ENCODE data around the gene KXD1. TPM values are rescaled to one million over a fixed set of nuclear protein-coding genes. Genes with fewer than 3 reads are reported as not detected.
"Not testable (repeated sequence)": the region's sequence is repeated elsewhere in the genome, so short reads cannot be mapped to it uniquely, and the experiment has no call there.

The KXD1 gene
- total RNA-seq, 4 donors from 2014 or later = 72.4 to 107 (median 89.4) TPM

DNA sequence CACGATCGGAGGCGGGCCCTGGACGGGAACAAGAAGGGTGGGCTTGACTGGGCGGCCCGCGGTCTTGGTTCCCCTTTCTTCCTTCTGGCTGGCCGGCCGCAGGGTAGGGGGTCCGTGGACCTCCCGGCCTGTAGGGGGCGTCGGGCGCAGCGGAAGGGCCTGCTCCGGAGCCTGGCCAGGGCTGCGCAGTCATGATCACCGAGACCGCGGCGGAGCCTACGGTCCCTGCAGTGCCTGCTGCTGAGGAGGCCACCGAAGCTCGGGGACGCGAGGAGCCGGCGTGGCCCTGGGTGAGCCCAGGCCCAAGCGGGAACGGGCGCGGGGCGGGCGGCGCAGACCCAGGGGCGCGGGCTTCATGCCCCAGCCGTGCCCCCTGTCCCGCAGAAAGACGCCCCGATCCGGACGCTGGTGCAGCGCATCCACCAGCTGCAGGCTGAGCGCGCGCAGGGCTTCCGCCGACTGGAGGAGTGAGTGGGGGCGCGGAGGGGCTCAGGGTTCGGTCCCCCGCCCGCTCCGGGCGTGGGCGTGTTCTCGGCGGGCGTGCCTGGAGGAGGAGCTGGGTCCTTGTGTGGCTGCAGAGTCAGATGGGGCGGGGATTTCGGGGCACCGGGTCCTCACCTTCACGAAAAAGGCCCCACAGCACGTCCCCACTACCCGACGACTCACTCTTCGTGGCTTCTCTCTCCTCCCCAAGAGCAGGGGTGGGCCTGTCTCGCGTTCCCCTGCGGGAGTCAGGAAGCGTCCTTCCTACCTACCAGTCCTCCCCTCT, 31.1 kb downstream of the KXD1 start, which contains the start of gene REX1BD:
Gene REX1BD, plus strand, starts transcription at position 188 of the 769 bp plus-strand sequence. Its CDS starts 4 bp downstream, at position 192.
- Histone ChIP-seq H3K4me1 (peaks cover 41% of the 10 kb centered on the region), H3K9me3 (no peaks in the 10 kb centered on the region), H3K27me3 (no peaks in the 10 kb centered on the region), H3K4me3 (peak within 1 kb of the TSS; percentile 87), H3K36me3 (peaks cover 11% of the 10 kb centered on the region), H3K27ac (peak within 1 kb of the TSS; percentile 80)
- 0% methylated on average over 19 of the region's 72 CpGs for WGBS
- peak; percentile 92 to 94 for DNase-seq (ENCODE audit: low spot score in 2 of 2)
- TF ChIP-seq POLR2AphosphoS5 (IDR thresholded peaks at IDR 0.05) = peak in 2 of 3 donors; percentile 16 to 62
- no peak for TF ChIP-seq EP300 (IDR thresholded peaks at IDR 0.05)
- TF ChIP-seq POLR2A (IDR thresholded peaks at IDR 0.05) = no peak
- TF ChIP-seq CTCF (IDR thresholded peaks at IDR 0.05) = peak; percentile 49 to 79

DNA sequence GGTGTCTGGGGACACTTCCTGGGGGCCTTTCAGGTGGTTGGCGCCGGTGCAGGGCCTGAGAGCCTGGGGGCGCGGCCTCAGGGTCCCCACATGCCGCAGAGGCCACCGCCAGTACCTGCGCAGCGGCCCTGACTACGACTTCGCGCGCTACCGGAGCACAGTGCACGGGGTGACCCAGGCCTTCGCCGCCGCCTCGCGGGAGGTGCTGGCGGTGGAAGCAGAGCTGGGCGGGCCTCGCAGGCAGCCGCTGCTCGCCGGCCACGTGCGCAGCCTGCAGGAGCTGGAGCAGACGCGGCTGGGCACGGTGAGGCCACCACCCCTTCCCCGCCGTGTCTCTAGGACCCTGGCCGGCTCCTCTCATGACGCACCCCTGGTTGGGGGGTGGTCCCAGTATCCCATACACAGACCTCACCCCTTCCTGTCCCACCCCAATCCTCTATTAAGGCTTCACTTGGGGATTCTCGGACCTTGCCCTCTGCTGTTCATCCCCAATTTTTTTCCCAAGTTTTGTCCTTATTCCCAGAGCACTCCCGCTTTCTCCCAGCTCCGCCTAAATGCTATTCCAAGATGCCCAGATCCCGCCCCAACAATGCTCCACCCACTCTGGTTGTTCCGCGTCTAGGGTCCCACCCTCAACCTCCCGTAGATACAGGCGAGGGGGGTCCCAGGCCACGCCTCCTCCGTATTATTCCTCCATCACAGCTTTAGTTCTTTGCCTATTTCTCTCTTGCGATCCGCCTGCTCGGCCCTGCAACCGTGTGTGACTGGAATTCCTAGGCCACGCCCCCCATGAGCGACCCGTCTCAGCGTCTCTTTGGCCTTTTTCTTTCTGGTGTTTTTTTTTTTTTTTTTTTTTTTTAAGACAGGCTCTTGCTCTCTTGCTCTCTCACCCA, 32.0 kb downstream of the KXD1 start:
- peaks cover 11% of the 10 kb centered on the region for H3K36me3 ChIP-seq
- no peaks in the 10 kb centered on the region for H3K9me3 ChIP-seq
- peak overlapping the region; percentile 80 for H3K27ac ChIP-seq
- DNase-seq (ENCODE audit: low spot score in 2 of 2) = peak in 1 of 2 donors; percentile 79
- WGBS = 12% methylated on average over 29 of the region's 52 CpGs
- TF ChIP-seq CTCF (IDR thresholded peaks at IDR 0.05) (peak; percentile 15 to 29), POLR2AphosphoS5 (IDR thresholded peaks at IDR 0.05) (peak in 1 of 3 donors; percentile 34), EP300 (IDR thresholded peaks at IDR 0.05) (no peak), POLR2A (IDR thresholded peaks at IDR 0.05) (no peak)
- peak overlapping the region; percentile 87 for H3K4me3 ChIP-seq
- no peaks in the 10 kb centered on the region for H3K27me3 ChIP-seq
- H3K4me1 ChIP-seq = peaks cover 49% of the 10 kb centered on the region

- WGBS = 74% methylated on average over 30 of the region's 40 CpGs
- H3K4me3 ChIP-seq = peak overlapping the region; percentile 87
- peak overlapping the region; percentile 31 for H3K27ac ChIP-seq
- DNase-seq (ENCODE audit: low spot score in 2 of 2) = no peak
- H3K36me3 ChIP-seq = peaks cover 11% of the 10 kb centered on the region
- no peaks in the 10 kb centered on the region for H3K27me3 ChIP-seq
- TF ChIP-seq POLR2A (IDR thresholded peaks at IDR 0.05) = no peak
- TF ChIP-seq CTCF (IDR thresholded peaks at IDR 0.05) = no peak
- TF ChIP-seq POLR2AphosphoS5 (IDR thresholded peaks at IDR 0.05) = no peak
- TF ChIP-seq EP300 (IDR thresholded peaks at IDR 0.05) = no peak
- H3K9me3 ChIP-seq = no peaks in the 10 kb centered on the region
- H3K4me1 ChIP-seq = peaks cover 58% of the 10 kb centered on the region
Measured at GRCh38 chr19:18590273-18591272, 32.9 kb downstream of the KXD1 start.

DNA sequence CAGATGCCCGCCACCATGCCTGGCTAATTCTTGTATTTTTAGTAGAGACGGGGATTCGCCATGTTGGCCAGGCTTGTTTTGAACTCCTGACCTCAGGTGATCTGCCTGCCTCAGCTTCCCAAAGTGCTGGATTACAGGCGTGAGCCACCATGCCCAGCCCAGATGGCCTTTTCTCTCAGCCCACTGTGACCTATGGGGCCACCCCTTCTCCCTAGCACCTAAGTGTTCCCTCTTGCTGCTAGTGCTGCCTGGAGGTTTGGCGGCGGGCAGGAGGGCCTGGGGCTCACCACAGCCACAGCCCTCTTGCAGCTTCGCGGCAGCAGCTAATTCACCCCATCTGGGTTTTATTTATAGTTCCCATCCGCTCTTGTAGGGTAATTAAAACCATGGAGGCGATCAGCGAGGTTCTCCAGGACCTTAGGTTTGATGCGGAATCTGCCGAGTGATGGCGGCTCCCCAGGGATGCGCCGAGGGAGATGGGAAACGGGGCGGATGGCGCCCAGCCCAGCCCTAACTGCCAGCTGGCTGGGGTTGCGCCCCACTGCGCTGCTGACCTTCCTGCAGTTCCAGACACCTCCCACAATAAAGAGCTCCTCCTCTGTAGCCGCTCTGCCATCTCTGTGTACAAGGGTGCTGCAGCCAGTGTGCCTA, 34.2 kb downstream of the KXD1 start:
- DNase-seq (ENCODE audit: low spot score in 2 of 2) = no peak
- peaks cover 11% of the 10 kb centered on the region for H3K36me3 ChIP-seq
- H3K4me1 ChIP-seq = peaks cover 58% of the 10 kb centered on the region
- TF ChIP-seq POLR2A (IDR thresholded peaks at IDR 0.05) = no peak
- no peak for TF ChIP-seq POLR2AphosphoS5 (IDR thresholded peaks at IDR 0.05)
- no peak for TF ChIP-seq EP300 (IDR thresholded peaks at IDR 0.05)
- TF ChIP-seq CTCF (IDR thresholded peaks at IDR 0.05) = no peak
- H3K27ac ChIP-seq = no peak overlapping the region
- 77% methylated on average over 10 of the region's 22 CpGs for WGBS
- no peak overlapping the region for H3K4me3 ChIP-seq
- no peaks in the 10 kb centered on the region for H3K27me3 ChIP-seq
- H3K9me3 ChIP-seq = no peaks in the 10 kb centered on the region

DNA sequence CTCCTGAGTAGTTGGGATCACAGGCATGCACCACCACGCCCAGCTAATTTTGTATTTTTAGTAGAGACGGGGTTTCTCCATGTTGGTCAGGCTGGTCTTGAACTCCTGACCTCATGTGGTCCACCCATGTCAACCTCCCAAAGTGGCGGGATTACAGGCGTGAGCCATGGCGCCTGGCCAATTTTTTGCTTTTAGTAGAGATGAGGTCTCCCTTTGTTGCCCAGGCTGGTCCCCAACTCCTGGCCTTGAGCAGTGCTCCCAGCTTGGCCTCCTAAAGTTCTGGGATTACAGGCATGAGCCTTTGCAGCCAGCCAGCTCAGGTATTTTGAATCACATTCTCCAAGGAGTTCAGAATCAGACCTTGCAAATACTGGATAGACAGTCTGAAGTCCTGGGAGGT, 35.1 kb downstream of the KXD1 start:
- H3K9me3 ChIP-seq; H3K27ac ChIP-seq; DNase-seq (ENCODE audit: low spot score in 2 of 2); H3K27me3 ChIP-seq; H3K4me3 ChIP-seq: not testable (repeated sequence)
- WGBS = 65% methylated on average over 5 of the region's 5 CpGs
- Histone ChIP-seq H3K4me1 (peaks cover 56% of the 10 kb centered on the region), H3K36me3 (peaks cover 11% of the 10 kb centered on the region)
